Lung (tissue), 12 donors: ENCODE measurements around the gene CCNH. TPM values are rescaled to one million over a fixed set of nuclear protein-coding genes. Genes with fewer than 3 reads are reported as not detected.
A peak's percentile ranks its signal among the peaks of the same experiment; 100 is the strongest.

Experiments used
- ATAC-seq: fragments of 200-7000 bp; cut with Tn5 transposase; one replicate; pipeline ENCODE4 v1.9.1; 2020; ENCODE audit warnings: moderate number of reproducible peaks; ENCODE audit not compliant: insufficient read depth, low FRiP score
- DNase-seq, 3 donors: peaks; one replicate each; pipeline ENCODE4 v3.0.0-alpha.2; 2013 to 2017
- H3K27ac ChIP-seq, 2 donors: one replicate each; pipeline ENCODE4 v1.5.1; 2013; ENCODE audit warnings: mild to moderate bottlenecking in 2 of 2, moderate library complexity in 2 of 2, control low read depth in 1 of 2, inconsistent platforms in 1 of 2, low read depth in 1 of 2, low read length in 1 of 2
- H3K27me3 ChIP-seq, 3 donors: one replicate each; pipeline ENCODE4 v1.5.1; 2013; ENCODE audit warnings: low read length in 2 of 3; ENCODE audit not compliant: control insufficient read depth in 3 of 3, insufficient read depth in 3 of 3
- H3K36me3 ChIP-seq, 4 donors: one replicate each; pipeline ENCODE4 v1.5.1; 2013; ENCODE audit warnings: low read length in 4 of 4, mild to moderate bottlenecking in 1 of 4, moderate library complexity in 1 of 4; ENCODE audit not compliant: control insufficient read depth in 4 of 4, insufficient read depth in 4 of 4
- H3K4me1 ChIP-seq, 5 donors: one replicate each; pipeline ENCODE4 v1.5.1; 2013; ENCODE audit warnings: low read length in 5 of 5, mild to moderate bottlenecking in 2 of 5, moderate library complexity in 1 of 5; ENCODE audit not compliant: control insufficient read depth in 5 of 5, insufficient read depth in 5 of 5
- H3K4me3 ChIP-seq: one replicate; pipeline ENCODE4 v1.5.1; 2013; ENCODE audit warnings: mild to moderate bottlenecking, control low read depth, moderate library complexity
- H3K9ac ChIP-seq, 2 donors: one replicate each; pipeline ENCODE4 v1.5.1; 2013; ENCODE audit warnings: low read length in 2 of 2, control low read depth in 1 of 2; ENCODE audit not compliant: insufficient read depth in 1 of 2
- H3K9me3 ChIP-seq, 4 donors: one replicate each; pipeline ENCODE4 v1.5.1; 2013; ENCODE audit warnings: low read length in 3 of 4, mild to moderate bottlenecking in 1 of 4, moderate library complexity in 1 of 4; ENCODE audit not compliant: control insufficient read depth in 4 of 4, insufficient read depth in 3 of 4
- CTCF ChIP-seq: IDR thresholded peaks from 2 replicates; pipeline ENCODE4 v1.5.1; 2012; ENCODE audit warnings: mild to moderate bottlenecking; ENCODE audit errors: control extremely low read depth, extremely low read depth
- WGBS, 2 donors: extraction: QIAGEN DNeasy Blood & Tissue Kit; methylation state at CpG; one replicate each; pipeline ENCODE4 v1.1.7; 2013; 5-methylcytosine and 5-hydroxymethylcytosine counted together
- polyA plus RNA-seq, 2 donors: library from polyadenylated mRNA; stranded (reverse); fragments of 200-250 nt; gene quantifications; one replicate each; pipeline ENCODE4 v1.2.1, GENCODE V29; 2013
- total RNA-seq, 2 donors: library from RNA; depleted of rRNA in 1 of 2; stranded (reverse); fragments of >200 nt in 1 of 2; gene quantifications; one replicate each; pipeline ENCODE4 v1.2.1, GENCODE V29; 2014 to 2021
- donor health status: control.
- donor health status: control.
- donor health status: Bipolar disorder and iron deficiency.
- donor health status: healthy.
- donor health status: DM: yes; HTN: yes; CAD: no.

The CCNH gene
- total and polyA plus RNA-seq, 4 donors: 30.0 to 132 (median 50.6) TPM

GRCh38 chr5:87403899-87404298 is 8.8 kb downstream of the CCNH start:
- TF ChIP-seq CTCF: no peak
- H3K36me3 ChIP-seq: peaks cover 16 to 56% (median 34%) of the 10 kb centered on the region in 4 donors
- H3K27ac ChIP-seq: no peak overlapping the region
- no peak overlapping the region for H3K4me3 ChIP-seq
- ATAC-seq (no peak), DNase-seq (no peak)
- 88 to 93% methylated on average over 3 of the region's 3 CpGs for WGBS, 2 donors
- H3K27me3 ChIP-seq: no peaks in the 10 kb centered on the region
- no peaks in the 10 kb centered on the region for H3K4me1 ChIP-seq
- H3K9ac ChIP-seq: no peak overlapping the region
- H3K9me3 ChIP-seq: no peaks in the 10 kb centered on the region

GRCh38 chr5:87403409-87403808 is 9.3 kb downstream of the CCNH start:
- no peaks in the 10 kb centered on the region for H3K9me3 ChIP-seq
- TF ChIP-seq CTCF: no peak
- DNase-seq (no peak), ATAC-seq (no peak)
- H3K27me3 ChIP-seq: no peaks in the 10 kb centered on the region
- H3K9ac ChIP-seq: no peak overlapping the region
- no peaks in the 10 kb centered on the region for H3K4me1 ChIP-seq
- H3K36me3 ChIP-seq: peaks cover 19 to 54% (median 31%) of the 10 kb centered on the region in 4 donors
- H3K4me3 ChIP-seq: no peak overlapping the region
- no peak overlapping the region for H3K27ac ChIP-seq
- WGBS, 2 donors: 88 to 94% methylated on average over 3 of the region's 3 CpGs

DNA sequence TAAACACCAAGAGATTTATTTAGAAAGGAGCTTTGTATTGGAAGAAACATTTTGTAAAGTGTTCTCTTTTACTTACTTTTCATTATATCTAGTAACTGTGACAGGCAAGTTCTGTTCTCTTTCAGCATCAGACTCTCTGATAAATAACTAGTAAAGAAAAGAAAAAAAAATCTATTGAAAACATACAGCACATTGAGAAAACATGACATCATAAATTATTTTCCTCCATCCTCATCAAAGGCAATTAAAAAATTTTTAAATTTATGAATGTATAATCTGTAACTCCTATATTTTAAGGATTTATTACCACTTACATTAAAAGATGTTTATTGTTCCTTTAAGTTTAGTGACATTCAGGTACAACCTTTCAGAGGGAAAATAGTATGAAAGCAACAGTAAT is 11.1 kb downstream of the CCNH start:
- Histone ChIP-seq H3K27me3 (no peaks in the 10 kb centered on the region), H3K9ac (no peak overlapping the region), H3K27ac (no peak overlapping the region), H3K4me1 (no peaks in the 10 kb centered on the region), H3K9me3 (no peaks in the 10 kb centered on the region), H3K36me3 (peaks cover 15 to 53% (median 25%) of the 10 kb centered on the region in 4 donors), H3K4me3 (no peak overlapping the region)
- no peak for ATAC-seq
- DNase-seq: no peak
- no peak for TF ChIP-seq CTCF

GRCh38 chr5:87400305-87400899 is 12.3 kb downstream of the CCNH start:
- Histone ChIP-seq H3K9me3 (no peaks in the 10 kb centered on the region), H3K36me3 (peaks cover 14 to 48% (median 22%) of the 10 kb centered on the region in 4 donors), H3K27ac (no peak overlapping the region), H3K4me1 (no peaks in the 10 kb centered on the region), H3K27me3 (no peaks in the 10 kb centered on the region), H3K9ac (no peak overlapping the region), H3K4me3 (no peak overlapping the region)
- peak; percentile 27 for TF ChIP-seq CTCF
- WGBS, 2 donors: 67% methylated on average over 4 of the region's 4 CpGs
- peak; percentile 75 for ATAC-seq
- peak in 2 of 3 donors; percentile 12 to 28 for DNase-seq
